SK-N-MC (cell line): ENCODE data around the gene AUTS2.

Experiments
- EZH2 ChIP-seq: fragments of 200-600 bp; sonication (generic); IDR thresholded peaks from one replicate; pipeline ENCODE4 v1.6.1; 2017; ENCODE audit warnings: antibody characterized with exemption
- FOXP2 ChIP-seq: optimal IDR thresholded peaks from 2 replicates; pipeline ENCODE3; 2011; ENCODE audit warnings: mild to moderate bottlenecking, moderate library complexity; ENCODE audit not compliant: insufficient read depth; ENCODE audit errors: extremely low read length, control extremely low read depth
- POLR2AphosphoS5 ChIP-seq: IDR thresholded peaks from 2 replicates; pipeline ENCODE4 v1.6.1; 2012; ENCODE audit warnings: mild to moderate bottlenecking, low read depth, low read length, borderline replicate concordance

GRCh38 chr7:70573696-70574095, 975.4 kb downstream of the AUTS2 start:
- TF ChIP-seq EZH2 (no peak), POLR2AphosphoS5 (no peak), FOXP2 (no peak)
